Measurements from ENCODE around the gene ZNF302. TPM values are rescaled to one million over a fixed set of nuclear protein-coding genes. Genes with fewer than 3 reads are reported as not detected.

Gene ZNF302
- total RNA-seq (2021): 22.4 and 23.3 TPM in 2 replicates
- long read RNA-seq, transcript ZNF302-201 (5 exons, 2,590 nt): major isoform, 64 of 201 reads
- long read RNA-seq, transcript ZNF302-214 (5 exons, 2,893 nt): minor isoform, 11 of 201 reads
- long read RNA-seq, transcript ZNF302-206 (5 exons, 2,849 nt): minor isoform, 48 of 201 reads
- long read RNA-seq, transcript ZNF302-203 (5 exons, 2,600 nt): minor isoform, 38 of 201 reads
- long read RNA-seq, partial matches to known transcripts: 4 of 201 reads
- long read RNA-seq, other reads (novel, unspliced or antisense): 35 of 201 reads

DNA sequence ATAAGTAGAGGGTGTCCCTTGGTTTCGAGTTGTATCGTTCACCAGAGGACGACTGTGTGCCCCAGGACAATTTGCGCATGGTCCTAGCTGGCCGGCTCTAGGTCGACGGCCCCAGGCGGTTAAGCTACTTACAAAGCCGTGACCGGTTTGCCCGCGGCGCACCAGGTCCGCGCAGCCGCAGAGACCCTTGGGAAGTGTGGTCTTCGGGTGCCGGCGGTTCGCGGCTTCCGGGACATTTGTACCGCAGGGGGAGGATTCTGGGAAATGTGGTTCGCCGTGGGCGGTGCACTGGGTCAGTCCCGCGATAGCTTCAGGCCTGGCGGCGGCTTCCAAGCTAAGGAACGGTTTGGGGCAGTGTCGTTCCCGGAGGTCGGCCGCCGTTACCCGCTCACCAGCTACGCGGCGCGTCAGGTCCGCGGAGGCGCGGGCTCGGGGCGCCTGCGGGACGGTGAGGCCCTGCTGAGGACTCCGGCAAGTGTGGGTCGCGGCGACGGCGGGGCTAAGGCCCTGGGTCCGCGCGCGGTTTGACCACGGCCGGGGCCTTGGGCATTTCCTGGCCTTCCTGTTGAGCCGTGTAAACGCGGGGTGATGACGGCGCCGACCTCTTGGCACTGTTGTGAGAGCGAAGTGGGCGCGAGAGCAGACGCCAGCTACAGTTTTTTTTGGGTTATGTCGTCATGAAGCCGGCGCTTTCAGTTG is at the start of gene ZNF302:
Gene ZNF302 (plus strand): TSS at position 293 of the 699 bp plus-strand sequence. CDS start 1,127 bp downstream, outside the sequence.
- Histone ChIP-seq H4K20me1 (ENCODE audit: control insufficient read depth, insufficient read depth, insufficient read length) (no peaks in the 10 kb centered on the region), H2AFZ (ENCODE audit: low read length) (peak within 1 kb of the TSS; percentile 74), H4K91ac (ENCODE audit: insufficient read length, low read depth, low read length) (no peak within 1 kb of the TSS), H2BK5ac (ENCODE audit: insufficient read length, low read length) (peak within 1 kb of the TSS; percentile 60), H2BK120ac (ENCODE audit: low read depth, low read length, poor library complexity, severe bottlenecking) (no peak within 1 kb of the TSS), H3K23me2 (ENCODE audit: insufficient read length, low read depth, low read length, poor library complexity, severe bottlenecking) (peaks cover 18% of the 10 kb centered on the region), H2BK20ac (ENCODE audit: low read depth, low read length, poor library complexity, severe bottlenecking) (no peak within 1 kb of the TSS), H3K9me3 (ENCODE audit: control insufficient read depth, low read depth, low read length) (no peaks in the 10 kb centered on the region), H2BK12ac (ENCODE audit: insufficient read length, low read depth, low read length) (no peak within 1 kb of the TSS), H3K4me1 (ENCODE audit: insufficient read depth, low read length) (peaks cover 4% of the 10 kb centered on the region; the same call in 1 of the 2 replicates), H3K4me2 (ENCODE audit: insufficient read depth, insufficient read length, low read length) (peak within 1 kb of the TSS; percentile 86), H3K27me3 (ENCODE audit: insufficient read depth, low read length) (no peaks in the 10 kb centered on the region), H3K27ac (ENCODE audit: insufficient read length, low read depth, low read length) (peak within 1 kb of the TSS; percentile 32), H3K56ac (ENCODE audit: insufficient read length, low read depth, low read length) (no peak within 1 kb of the TSS), H3K79me2 (ENCODE audit: insufficient read depth, low read length) (no peaks in the 10 kb centered on the region), H2BK15ac (ENCODE audit: low read depth, low read length) (no peak within 1 kb of the TSS), H3K79me1 (ENCODE audit: insufficient read depth, low read depth, low read length, poor library complexity, severe bottlenecking) (no peaks in the 10 kb centered on the region), H3K23ac (ENCODE audit: insufficient read length, low read depth, low read length) (no peak within 1 kb of the TSS), H3K14ac (ENCODE audit: insufficient read depth, low read length) (peak within 1 kb of the TSS; percentile 96), H2AK5ac (ENCODE audit: insufficient read length, low read length) (no peak within 1 kb of the TSS), H3K9ac (ENCODE audit: extremely low read depth, insufficient read length, low read length) (peak within 1 kb of the TSS; percentile 90), H4K8ac (replicated peaks; ENCODE audit: insufficient read length, low read depth, low read length) (no peak within 1 kb of the TSS), H3T11ph (ENCODE audit: low read length) (no peak within 1 kb of the TSS), H4K5ac (ENCODE audit: insufficient read length, low read depth, low read length) (no peak within 1 kb of the TSS), H3K4ac (ENCODE audit: low read depth, low read length) (no peak within 1 kb of the TSS), H3K18ac (ENCODE audit: insufficient read length, low read depth, low read length) (peak within 1 kb of the TSS; percentile 92)
- Mint-ChIP-seq H3K9me3 (peaks cover 29 to 37% of the 10 kb centered on the region in 2 experiments), H3K36me3 (ENCODE audit: insufficient read depth in 1 of 3, low read depth in 3 of 3) (peaks cover 36 to 43% (median 38%) of the 10 kb centered on the region in 3 experiments), H3K4me1 (peaks cover 11 to 12% of the 10 kb centered on the region in 2 experiments), H3K27me3 (ENCODE audit: low read depth) (peaks cover 25% of the 10 kb centered on the region), H3K27ac (peak within 1 kb of the TSS; percentile 93 to 99 (median 99)), H3K4me3 (peak within 1 kb of the TSS; percentile 88 to 92)
- DNase-seq: peak; percentile 98
- WGBS (ENCODE audit: extremely low coverage, insufficient read length, low lambda C conversion rate): no CpG with 5 or more reads among the region's 74 CpGs
- TF ChIP-seq, protein P1, sequence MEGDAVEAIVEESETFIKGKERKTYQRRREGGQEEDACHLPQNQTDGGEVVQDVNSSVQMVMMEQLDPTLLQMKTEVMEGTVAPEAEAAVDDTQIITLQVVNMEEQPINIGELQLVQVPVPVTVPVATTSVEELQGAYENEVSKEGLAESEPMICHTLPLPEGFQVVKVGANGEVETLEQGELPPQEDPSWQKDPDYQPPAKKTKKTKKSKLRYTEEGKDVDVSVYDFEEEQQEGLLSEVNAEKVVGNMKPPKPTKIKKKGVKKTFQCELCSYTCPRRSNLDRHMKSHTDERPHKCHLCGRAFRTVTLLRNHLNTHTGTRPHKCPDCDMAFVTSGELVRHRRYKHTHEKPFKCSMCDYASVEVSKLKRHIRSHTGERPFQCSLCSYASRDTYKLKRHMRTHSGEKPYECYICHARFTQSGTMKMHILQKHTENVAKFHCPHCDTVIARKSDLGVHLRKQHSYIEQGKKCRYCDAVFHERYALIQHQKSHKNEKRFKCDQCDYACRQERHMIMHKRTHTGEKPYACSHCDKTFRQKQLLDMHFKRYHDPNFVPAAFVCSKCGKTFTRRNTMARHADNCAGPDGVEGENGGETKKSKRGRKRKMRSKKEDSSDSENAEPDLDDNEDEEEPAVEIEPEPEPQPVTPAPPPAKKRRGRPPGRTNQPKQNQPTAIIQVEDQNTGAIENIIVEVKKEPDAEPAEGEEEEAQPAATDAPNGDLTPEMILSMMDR (conservative IDR thresholded peaks at IDR 0.05): no peak

All from H9 (cell line).